GM10248 (cell line): Measurements from ENCODE around the gene TIPRL.

ENCODE experiments used
- CTCF ChIA-PET: fragments of 300-600 bp; sonication (Branson Sonifier 250); formaldehyde crosslinking; extraction: SDS; loops from one replicate; lab custom pipeline; 2021; ENCODE audit warnings: antibody characterized with exemption; lab: Yijun Ruan, JAX
- POLR2A ChIA-PET: fragments of 350-650 bp; sonication (Branson Sonifier 250); formaldehyde crosslinking; extraction: SDS; loops from one replicate; lab custom pipeline; 2020; ENCODE audit warnings: antibody characterized with exemption; lab: Yijun Ruan, JAX
- DNase-seq: peaks from one replicate; pipeline ENCODE4 v3.0.0; 2012; ENCODE audit errors: extremely low spot score
- CTCF ChIP-seq: IDR thresholded peaks from 2 replicates; pipeline ENCODE4 v1.5.1; 2012; ENCODE audit warnings: mild to moderate bottlenecking, low read depth; ENCODE audit errors: extremely low read depth, missing control alignments, control extremely low read depth

TIPRL gene

GRCh38 chr1:168155910-168156309 is 22.9 kb upstream of the TIPRL start:
- TF ChIP-seq CTCF = no peak
- no peak for DNase-seq
- POLR2A ChIA-PET = no interaction called here
- CTCF ChIA-PET = interaction anchor here (1.0 kb wide), 1 partner anchor 11 kb away, joined by 3 read pairs; no protein-coding TSS in a partner anchor

GRCh38 chr1:168157638-168158037 is 21.1 kb upstream of the TIPRL start:
- DNase-seq = no peak
- ChIA-PET POLR2A (no interaction called here), CTCF (no interaction called here)
- no peak for TF ChIP-seq CTCF

GRCh38 chr1:168159251-168159650 is 19.5 kb upstream of the TIPRL start:
- ChIA-PET CTCF (interaction anchor here (0.8 to 3.1 kb wide), 4 partner anchors 10 to 77 kb away, joined by 4 to 11 read pairs (median 7); no protein-coding TSS in a partner anchor), POLR2A (no interaction called here)
- no peak for TF ChIP-seq CTCF
- DNase-seq = no peak

GRCh38 chr1:168159979-168160378 is 18.8 kb upstream of the TIPRL start:
- no peak for TF ChIP-seq CTCF
- ChIA-PET POLR2A (no interaction called here), CTCF (interaction anchor here (0.8 to 3.1 kb wide), 3 partner anchors 13 to 78 kb away, joined by 4 to 11 read pairs (median 10); no protein-coding TSS in a partner anchor)
- DNase-seq = no peak

- ChIA-PET CTCF (interaction anchor here (1.1 to 3.1 kb wide), 4 partner anchors 9 to 79 kb away, joined by 4 to 11 read pairs (median 8); no protein-coding TSS in a partner anchor), POLR2A (no interaction called here)
- TF ChIP-seq CTCF = no peak
- DNase-seq = no peak
Observed at GRCh38 chr1:168161459-168161858, 17.3 kb upstream of the TIPRL start.

- DNase-seq = no peak
- no peak for TF ChIP-seq CTCF
- POLR2A ChIA-PET = no interaction called here
- CTCF ChIA-PET = interaction anchor here (0.8 to 2.8 kb wide), 6 partner anchors 9 to 82 kb away, joined by 3 to 11 read pairs (median 3); no protein-coding TSS in a partner anchor
Observed at GRCh38 chr1:168163670-168164069, 15.1 kb upstream of the TIPRL start.

- POLR2A ChIA-PET = no interaction called here
Observed at GRCh38 chr1:168164771-168165170, 14.0 kb upstream of the TIPRL start.

More at GRCh38 chr1:168164771-168165170, 14.0 kb upstream of the TIPRL start:
- DNase-seq = no peak
- TF ChIP-seq CTCF = no peak
- CTCF ChIA-PET = interaction anchor here (1.2 to 2.8 kb wide), 4 partner anchors 8 to 18 kb away, joined by 3 to 11 read pairs (median 4); no protein-coding TSS in a partner anchor
